NCI-H2029 treated with DMSO at 0.1 percent for 48 hours (cell line): ENCODE measurements around the gene SPIRE1.
"Not testable (repeated sequence)": the region's sequence is repeated elsewhere in the genome, so short reads cannot be mapped to it uniquely, and the experiment has no call there.

Experiments used
- DNase-seq: peaks from one replicate; lab custom pipeline; 2025; lab: John Stamatoyannopoulos, UW

Gene SPIRE1

DNA sequence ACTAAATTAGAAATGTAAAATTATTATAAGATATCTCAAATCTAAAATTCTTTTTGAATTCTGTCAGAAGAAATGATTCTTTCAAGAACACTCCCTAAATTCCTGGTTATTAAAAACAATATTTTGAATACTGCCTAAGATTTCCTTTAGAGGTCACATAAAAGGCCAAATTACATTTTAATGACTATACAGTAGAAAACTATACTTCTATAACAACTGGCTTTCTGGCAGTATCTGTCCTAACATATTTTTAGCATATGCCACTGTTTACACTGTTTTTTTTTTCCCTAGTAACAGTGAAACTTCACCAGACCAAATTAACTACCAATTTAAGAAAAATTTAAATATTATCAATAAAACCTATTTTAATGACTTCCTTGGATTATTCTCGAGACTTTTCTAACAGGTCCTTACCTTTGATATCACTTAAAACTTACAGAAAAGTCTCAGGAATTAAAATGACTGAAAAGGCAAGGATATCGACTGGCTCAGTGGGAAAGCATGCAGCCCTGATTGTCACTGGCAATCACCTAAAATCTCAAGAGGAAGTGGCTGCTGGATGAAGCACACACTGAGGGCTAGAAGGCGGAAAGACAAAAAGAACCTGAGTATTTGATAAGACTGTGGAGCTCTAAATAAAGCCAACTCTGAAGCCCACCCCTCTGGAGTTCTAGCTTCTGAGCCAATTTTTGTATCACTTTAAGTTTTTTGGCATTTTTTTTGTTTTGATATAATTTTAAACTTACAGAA lies 59.6 kb downstream of the SPIRE1 start:
- no peak for DNase-seq

DNA sequence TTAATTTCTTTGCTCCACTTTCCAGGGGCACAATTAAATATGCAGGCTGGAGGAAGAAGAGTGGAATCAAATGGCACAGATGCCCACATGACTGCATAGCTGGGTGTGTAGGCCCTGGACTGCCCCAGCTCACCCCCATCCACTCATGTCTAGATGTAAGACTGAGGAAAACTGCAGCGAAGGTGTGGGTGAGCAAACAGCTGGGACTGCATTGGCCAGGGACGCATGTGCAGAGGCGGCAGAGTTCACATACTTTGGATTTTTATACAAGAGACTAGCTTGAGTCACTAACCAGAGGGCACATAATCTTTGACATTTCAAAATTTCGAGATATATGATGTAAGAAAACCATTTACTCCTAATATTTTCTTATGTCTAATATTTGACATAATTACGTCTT lies 60.1 kb downstream of the SPIRE1 start:
- DNase-seq, result no peak

DNA sequence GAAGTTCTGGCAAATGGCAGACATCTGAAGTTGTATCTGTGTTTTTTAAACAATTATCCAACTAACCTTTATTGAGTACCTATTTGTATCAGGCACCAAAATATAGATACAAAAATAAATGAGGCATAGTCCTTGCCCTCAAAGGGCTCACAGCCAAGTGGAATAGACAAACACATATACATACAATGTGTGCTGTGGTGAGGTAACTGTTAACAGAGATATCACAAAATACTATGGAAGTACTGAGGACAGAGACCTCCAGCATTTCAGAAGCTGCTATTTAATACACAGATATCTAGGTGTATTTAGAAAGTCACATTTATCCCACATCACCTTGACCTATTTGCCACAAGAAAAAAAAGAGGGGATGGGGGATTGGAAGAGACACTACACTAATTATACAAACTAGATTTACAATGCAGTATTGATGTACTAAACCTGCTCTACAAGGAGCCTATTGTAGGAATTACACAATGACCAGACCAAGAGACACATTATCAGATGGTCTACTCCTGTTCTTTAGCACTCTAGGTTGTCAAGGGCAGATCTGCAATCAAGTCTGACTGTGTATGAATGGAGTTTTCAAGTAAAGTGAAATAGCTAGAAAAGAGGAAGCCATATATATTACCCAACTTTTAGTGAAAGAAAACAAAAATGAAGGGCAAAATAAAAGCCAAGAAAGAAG lies 62.2 kb downstream of the SPIRE1 start:
- no peak for DNase-seq

DNA sequence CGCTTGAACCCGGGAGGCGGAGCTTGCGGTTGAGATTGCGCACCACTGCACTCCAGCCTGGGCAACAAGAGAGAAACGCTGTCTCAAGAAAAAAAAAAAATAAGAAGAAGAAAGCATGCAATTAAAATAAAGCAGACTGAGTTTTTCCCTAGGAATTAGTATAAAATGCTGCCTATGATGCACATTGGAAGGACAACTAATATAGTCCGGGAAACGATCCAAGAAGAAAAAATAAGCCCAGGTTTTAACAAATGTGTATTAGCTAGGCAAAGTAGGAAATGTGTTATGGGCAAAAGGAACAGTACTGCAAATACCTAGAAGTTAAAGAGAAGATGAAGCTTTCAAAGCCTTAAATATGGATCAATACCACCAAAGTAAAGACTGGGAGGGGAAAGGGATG lies 64.0 kb downstream of the SPIRE1 start:
- no peak for DNase-seq

DNA sequence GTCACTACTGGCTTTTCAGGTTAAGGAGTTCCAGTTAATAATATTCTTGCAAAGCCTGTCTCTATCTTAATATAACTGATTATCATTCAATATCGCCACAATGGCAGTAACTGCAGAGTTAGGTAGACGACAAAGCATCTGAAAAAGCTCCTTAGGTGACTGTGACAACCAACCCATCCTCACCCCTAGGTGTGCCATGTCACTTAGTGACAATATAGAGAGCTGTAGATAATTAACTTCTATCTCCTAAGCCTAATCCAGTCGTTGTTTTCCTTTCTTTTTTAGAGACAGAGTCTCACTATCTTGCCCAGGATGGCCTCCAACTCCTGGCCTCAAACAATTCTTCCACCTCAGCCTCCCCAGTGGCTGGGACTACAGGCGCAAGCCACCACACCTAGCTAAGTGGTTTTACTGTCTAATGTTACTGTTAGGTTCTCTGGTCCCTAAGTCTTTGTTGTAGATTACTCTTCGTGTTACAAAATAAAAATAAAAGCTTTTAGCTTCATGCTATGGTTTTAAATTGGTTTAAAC lies 65.2 kb downstream of the SPIRE1 start:
- no peak for DNase-seq

DNA sequence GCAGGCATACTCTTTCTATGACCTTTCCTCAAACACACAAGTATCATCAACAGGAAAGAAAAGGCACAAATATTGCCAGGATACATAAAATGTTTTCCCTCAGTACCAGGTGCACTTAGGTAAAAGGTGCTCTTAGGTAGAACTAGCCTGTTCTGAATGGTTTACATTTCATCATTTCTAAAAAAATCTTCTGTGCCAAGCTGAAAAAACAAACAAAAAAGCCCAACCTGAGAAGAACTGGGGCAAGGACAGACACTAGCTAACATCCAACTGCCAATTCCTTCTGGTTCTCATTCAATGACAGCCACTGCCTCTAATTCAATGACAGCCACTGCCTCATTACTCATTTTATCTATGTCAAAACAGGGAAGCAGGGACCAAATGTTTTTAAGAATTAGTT lies 68.5 kb downstream of the SPIRE1 start:
- DNase-seq, result peak; percentile 60

DNA sequence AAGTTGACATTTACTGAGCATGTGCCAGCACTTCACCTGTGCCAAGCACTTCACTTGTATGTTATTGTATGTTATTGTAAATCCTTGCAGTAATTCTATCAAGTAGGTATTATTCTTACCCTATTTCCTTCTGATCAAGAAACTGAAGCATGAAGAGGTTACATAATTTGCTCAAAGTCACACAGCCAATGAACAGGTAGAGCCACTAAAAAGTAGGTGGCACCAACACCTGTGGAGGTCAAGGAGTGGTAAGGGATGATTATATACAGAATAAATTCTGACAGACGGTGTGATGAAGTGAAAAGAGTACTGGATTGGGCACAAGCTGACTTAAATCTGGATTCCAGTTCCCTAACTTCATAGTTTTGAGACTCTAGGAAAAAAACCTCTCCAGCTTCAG lies 71.0 kb downstream of the SPIRE1 start:
- no peak for DNase-seq

DNA sequence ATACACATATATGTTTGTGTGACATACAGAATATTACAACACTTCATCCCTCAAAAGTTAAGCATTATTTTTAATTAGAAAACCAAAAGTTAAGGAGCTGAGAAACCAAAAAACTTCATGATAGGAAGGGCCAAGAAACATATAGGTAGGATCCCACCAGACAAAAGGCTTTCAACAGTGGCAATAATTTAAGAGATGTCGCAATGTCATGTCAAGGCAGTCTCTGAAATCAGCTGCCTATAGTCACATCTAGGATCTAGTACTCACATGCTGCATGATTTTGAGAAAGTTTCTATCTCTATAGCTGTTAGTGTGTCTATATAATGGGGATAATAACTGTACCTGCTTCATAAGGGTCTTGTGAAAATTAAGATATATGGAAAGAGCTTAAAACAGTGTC lies 72.7 kb downstream of the SPIRE1 start:
- no peak for DNase-seq

DNA sequence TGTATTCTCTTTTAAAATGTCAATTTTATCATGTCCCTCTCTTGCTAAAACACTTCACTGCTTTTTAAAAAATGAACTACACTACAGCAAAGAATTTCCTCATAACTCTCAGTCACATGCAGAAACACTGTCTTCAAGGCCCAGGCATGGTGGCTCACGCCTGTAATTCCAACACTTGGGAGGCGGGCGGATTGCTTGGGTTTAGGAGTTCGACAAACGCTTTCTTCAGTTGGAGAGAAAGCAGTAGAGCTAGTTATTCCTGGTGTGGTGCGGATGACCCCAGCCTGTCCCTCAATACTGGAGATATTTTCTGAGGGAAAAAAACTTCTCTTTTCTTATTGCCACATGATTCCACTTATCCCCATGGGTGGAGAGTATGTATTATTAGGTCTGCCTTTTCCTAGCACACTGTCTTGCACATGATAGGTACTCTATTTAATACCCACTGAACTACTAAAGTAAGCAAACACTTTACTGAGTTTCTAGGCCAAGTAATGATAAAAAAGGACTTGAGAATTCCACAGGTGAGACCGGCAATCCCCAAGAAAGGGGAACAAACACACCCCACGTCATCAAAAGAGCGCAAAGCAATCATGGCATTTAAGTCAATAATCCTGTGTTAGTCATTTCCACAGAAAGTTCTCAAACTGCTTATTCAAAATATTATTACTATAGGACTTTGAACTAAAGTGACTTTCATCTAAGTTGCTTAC lies 77.1 kb downstream of the SPIRE1 start:
- no peak for DNase-seq

DNA sequence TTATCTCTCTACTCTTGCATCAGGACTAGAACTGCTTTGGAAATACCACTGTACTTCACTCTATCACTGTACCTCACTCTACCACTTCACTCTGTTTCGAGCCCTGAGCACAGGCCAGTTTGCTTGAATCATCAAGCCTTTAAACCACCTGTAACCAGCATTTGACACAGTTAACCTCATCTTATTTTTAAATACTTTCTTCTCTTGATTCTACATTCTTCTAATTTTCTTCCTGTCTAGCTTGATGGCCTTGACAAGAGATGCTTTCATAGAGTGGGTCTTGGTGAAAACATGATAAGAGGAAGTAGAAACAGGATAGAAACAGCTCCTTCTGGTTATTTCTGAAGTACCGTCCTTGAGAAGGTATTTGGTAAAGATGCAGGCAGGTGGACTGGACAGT lies 78.1 kb downstream of the SPIRE1 start:
- DNase-seq, result no peak

DNA sequence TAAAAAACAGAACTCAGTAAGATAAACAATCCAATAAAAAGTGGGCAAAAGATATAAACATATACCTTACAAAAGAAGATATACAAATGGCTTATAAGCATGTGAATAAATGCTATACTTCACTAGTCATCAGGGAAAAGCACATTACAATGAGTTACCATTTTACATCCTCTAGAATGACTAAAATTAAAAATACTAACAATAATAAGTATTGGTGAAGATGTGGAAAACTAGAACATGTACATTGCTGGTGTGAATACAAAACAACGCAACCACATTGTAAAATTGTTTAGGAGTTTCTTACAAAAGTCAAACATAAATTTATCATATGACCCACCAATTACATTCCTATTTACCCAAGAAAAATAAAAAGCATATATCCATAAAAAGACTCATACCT lies 80.1 kb downstream of the SPIRE1 start:
- no peak for DNase-seq

DNA sequence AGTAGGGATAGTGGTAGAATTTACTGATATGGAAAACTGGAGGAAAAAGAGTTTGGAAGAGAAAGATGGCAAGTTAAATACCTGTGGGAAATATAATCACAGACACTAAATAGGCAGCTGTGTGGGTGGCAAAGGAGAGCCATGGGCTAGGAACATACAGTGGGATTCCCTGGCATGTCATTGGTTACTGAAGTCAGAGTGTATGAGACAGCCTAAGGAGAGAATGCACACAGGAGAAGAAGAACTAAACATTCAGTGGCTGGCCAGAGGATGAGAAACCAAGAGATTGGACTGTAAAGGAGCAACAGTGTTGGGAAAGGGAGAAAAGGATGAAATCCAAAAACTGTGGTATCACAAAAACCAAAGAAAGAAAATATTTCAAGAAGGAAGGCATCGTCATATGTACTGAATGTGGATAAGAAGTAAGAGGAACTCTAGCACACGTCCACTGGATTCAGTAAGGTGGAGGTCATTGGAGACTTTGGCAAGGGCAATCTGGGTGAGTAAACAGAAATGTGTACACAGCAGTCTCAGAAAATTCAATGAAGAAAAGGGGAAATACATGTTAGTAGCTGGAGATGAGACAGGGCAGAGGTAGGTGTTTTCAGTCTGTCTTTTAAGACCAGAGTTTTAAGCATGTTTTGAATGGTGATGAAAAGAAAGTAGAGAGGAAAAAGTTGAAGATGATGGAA lies 83.3 kb downstream of the SPIRE1 start:
- no peak for DNase-seq

DNA sequence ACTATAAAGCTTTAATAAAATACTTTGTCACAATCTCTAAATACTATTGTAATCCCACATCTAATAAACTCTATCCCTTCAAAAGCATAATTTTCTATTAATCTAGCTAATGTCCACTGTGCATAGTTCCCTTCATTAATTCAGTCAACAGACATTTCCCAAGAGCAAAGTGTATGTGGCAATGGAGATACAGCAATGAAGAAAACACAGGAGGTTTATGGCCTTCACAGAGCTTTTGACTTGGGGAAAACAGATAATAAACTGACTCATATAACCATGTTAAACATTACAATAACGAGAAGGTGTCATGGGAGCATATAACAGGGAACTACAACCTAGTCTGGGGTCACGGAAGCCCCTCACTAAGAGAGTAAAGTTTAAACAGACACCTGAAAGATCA lies 86.3 kb downstream of the SPIRE1 start:
- DNase-seq, result no peak

DNA sequence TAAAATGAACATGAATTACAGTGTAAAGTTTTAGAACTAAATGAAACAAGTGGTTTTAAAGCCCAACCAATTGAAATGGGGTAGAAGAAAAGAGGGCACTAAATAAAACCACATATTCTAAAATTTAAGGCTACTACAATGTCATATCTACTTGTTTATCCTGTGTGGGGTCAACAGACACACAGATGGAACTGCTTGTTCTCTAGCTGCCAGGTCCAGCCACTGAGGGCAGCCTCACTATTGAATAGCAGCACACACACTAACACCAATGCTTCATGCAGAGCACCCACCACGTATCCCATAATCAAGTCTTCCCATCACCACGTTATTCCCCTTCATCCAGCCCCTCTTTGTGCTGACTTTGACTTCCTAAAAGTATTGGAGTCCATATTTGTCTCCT lies 88.1 kb downstream of the SPIRE1 start:
- DNase-seq, result no peak

DNA sequence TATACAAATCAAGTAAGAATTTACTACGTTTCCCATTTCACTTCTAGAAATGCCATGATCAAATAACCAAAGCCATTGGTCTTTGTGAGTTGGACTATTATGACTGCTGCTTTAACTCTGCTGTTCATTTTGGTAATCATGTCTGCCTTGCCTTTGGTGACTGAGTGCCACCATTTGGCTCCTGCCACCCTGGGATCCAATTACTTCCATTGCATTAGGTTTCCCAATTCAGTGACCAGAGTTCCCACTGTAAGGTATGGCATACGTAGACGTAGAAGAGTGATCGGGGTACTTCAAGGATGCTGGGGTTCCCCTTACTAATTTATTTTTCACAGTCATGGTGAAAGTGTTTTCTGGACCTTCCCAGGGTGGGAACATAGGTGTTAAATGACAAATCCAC lies 90.1 kb downstream of the SPIRE1 start:
- DNase-seq, result no peak

DNA sequence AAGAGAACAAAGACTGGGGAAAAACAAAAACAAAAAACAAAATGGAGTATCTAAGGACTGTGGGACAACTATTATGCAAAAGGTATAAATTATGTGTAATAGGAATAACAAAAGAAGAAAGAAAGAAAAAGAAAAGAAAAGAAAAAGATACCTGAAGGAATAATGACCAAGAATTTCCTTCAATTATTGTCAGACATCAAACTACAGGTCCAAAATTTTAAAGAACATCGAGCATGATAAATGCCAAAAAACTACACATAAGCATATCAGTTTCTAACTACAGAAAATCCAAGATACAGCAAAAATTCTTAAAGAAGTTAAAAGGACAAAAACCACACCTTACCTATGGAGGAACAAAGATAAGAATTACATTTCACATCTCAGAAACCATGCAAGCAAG lies 93.0 kb downstream of the SPIRE1 start:
- no peak for DNase-seq

DNA sequence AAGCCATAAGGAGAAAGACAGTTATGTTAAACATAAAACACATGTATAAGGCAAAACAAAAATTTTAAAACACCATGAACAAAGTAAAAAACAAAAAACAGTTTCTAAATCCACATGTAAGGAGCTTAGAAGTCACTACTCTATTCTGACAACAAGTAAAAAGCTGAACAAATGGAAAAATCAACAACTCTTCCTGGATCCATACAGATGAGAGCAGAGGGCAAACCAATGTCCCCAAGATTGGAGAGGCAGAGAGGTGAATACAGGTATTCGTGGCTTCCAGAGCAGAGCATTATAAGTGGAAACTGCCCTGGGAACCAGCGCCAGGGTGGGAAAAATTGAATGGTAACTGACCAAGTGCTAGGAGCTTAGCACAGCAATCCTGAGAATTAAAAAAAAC lies 93.5 kb downstream of the SPIRE1 start:
- DNase-seq, result no peak

DNA sequence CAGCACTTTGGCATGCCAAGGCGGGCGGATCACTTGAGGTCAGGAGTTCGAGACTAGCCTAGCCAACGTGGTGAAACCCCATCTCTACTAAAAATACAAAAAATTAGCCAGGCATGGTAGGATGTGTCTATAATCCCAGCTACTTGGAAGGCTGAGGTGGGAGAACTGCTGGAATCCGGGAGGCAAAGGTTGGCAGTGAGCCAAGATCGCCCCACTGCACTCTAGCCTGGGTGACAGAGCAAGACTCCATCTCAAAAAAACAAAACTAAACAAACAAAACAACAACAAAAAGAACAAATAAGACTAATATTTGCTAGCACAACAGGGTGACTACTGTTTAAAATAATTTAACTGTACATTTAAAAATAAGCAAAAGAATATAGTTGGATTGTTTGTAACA lies 97.3 kb downstream of the SPIRE1 start:
- not testable (repeated sequence) for DNase-seq

DNA sequence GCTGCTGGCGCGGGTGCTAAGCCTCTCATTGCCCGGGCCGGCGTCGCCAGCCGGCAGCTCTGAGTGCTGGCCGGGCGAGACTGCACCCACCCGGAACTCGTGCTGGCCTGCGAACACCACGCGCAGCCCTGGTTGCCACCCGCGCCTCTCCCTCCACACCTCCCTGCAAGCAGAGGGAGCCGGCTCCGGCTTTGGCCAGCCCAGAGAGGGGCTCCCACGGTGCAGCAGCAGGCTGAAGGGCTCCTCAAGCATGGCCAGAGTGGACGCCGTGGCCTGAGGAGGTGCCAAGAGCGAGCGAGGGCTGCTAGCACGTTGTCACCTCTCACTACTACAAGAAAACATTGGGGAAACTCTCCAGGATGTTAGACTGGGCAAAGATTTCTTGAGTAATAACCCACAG lies 98.6 kb downstream of the SPIRE1 start:
- DNase-seq, result no peak

DNA sequence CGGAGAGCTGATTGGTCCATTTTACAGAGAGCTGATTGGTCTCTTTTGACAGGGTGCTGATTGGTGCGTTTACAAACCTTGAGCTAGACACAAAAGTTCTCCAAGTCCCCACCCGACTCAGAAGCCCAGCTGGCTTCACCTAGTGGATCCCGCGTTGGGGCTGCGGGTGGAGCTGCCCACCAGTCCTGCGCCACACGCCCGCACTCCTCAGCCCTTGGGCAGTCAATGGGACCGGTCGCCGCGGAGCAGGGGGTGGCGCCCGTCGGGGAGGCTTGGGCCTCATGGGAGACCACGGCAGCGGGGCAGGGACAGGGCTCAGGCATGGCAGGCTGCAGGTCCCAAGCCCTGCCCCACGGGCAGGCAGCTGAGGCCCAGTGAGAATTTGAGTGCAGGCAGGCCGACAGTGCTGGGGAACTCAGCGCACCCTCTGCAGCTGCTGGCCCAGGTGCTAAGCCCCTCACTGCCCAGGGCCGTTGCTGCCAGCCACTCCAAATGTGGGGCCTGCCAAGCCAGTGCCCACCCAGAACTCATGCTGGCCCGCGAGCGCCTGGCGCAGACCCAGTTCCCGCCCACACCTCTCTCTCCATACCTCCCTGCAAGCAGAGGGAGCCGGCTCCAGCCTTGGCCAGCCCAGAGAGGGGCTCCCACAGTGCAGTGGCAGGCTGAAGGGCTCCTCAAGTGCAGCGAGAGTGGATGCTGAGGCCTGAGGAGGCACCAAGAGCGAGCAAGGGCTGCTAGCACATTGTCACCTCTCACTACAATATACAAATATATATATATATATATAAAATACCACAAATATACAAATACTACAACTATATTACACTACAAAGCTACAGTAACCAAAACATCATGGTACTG lies 100.7 kb downstream of the SPIRE1 start:
- no peak for DNase-seq

DNA sequence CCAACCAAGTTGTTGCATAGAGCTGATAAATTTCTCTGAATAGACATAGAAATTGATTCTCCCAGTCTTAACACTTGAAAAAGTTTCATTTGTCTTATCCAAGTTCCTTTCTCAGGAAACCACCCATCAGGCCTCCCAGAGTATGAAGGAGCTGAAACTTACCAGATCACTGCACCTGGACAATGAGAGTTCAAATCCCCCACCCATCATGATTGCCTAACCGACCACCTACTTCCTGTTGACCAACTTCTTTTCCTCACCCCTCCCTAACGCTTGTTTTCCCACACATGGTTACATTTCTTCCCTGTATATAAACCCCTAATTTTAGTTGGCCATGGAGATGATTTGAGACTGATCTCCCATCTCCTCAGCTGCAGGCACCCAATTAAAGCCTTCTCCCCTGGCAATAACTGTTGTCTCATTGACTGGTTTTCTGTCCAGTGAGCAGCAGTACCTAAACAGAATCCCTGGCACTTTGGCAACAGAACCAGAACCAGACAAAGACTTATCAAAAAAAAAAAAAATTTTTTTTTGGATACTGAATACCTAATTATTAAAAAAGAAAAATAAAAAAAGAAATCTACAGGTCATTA lies 103.0 kb downstream of the SPIRE1 start:
- DNase-seq, result no peak
